HepG2 (cell line): ENCODE measurements around the gene LDLRAD3. TPM values are rescaled to one million over a fixed set of nuclear protein-coding genes. Genes with fewer than 3 reads are reported as not detected.

Experiments used
- ATAC-seq: fragments of 200-7000 bp; cut with Tn5 transposase; 3 replicates; pipeline ENCODE4 v1.9.1; 2020; ENCODE audit warnings: mild to moderate bottlenecking, moderate library complexity
- BruUV-seq: library from RNA; stranded (reverse); fragments of 400-500 nt; replicated peaks from 2 replicates; lab custom pipeline; 2021; lab: Mats Ljungman, UMichigan
- CTCF ChIA-PET: fragments of 300-600 bp; formaldehyde crosslinking; extraction: SDS; loops from one replicate; lab custom pipeline; 2021; ENCODE audit warnings: low total read pairs, inconsistent platforms, low intra/inter-chr PET ratio; lab: Yijun Ruan, JAX
- POLR2A ChIA-PET: fragments of 350-600 bp; sonication (Branson Sonifier 250); formaldehyde crosslinking; loops from one replicate; lab custom pipeline; 2020; ENCODE audit warnings: antibody characterized with exemption, inconsistent platforms; lab: Yijun Ruan, JAX
- DNase-seq: peaks from one replicate; pipeline ENCODE4 v3.0.0-alpha.2; 2015; ENCODE audit warnings: low spot score
- FAIRE-seq: peaks from 3 replicates; lab custom pipeline; 2011; peaks lifted over from hg19 to GRCh38; lab: Jason Lieb, UNC
- H2AFZ ChIP-seq: one replicate; pipeline ENCODE4 v1.6.1; 2011; ENCODE audit warnings: low read length, inconsistent platforms
- H3K27ac ChIP-seq: fragments of 300-600 bp; 3 replicates; pipeline ENCODE4 v1.8.0; 2011; ENCODE audit warnings: mixed run types, mild to moderate bottlenecking, mixed read lengths, low read length, inconsistent platforms; ENCODE audit not compliant: insufficient read depth; ENCODE audit errors: extremely low read length
- H3K27me3 ChIP-seq, 2 experiments: fragments of 200-600 bp in 1 of 2; 2 replicates in 1 of 2; 3 replicates in 1 of 2; pipeline versions ENCODE4 v1.6.0 to v1.8.0; 2011; ENCODE audit warnings: low read length in 2 of 2, mild to moderate bottlenecking in 2 of 2, moderate library complexity in 2 of 2, inconsistent platforms in 1 of 2; ENCODE audit not compliant: insufficient read depth in 2 of 2, control insufficient read depth in 1 of 2
- H3K36me3 ChIP-seq, 2 experiments: fragments of 200-600 bp in 1 of 2; replicated peaks in 1 of 2; 2 replicates in 1 of 2; 3 replicates in 1 of 2; pipeline versions ENCODE4 v1.5.1 to v1.8.0; 2011; ENCODE audit warnings: low read length in 2 of 2, inconsistent platforms in 1 of 2; ENCODE audit not compliant: insufficient read depth in 2 of 2, control insufficient read depth in 1 of 2
- H3K4me1 ChIP-seq: 2 replicates; pipeline ENCODE4 v1.5.1; 2012; ENCODE audit warnings: low read length, inconsistent platforms; ENCODE audit not compliant: insufficient read depth
- H3K4me2 ChIP-seq: 2 replicates; pipeline ENCODE4 v1.6.0; 2011; ENCODE audit warnings: low read depth, low read length, inconsistent platforms
- H3K4me3 ChIP-seq, 3 experiments: fragments of 200-600 bp in 1 of 3; sonication (generic), shearing (Covaris generic) in 1 of 3; replicated peaks in 1 of 3; 2 replicates each; pipeline ENCODE4 v1.5.1; 2011 to 2016; ENCODE audit warnings: low read length in 3 of 3, inconsistent platforms in 2 of 3, low read depth in 2 of 3, mild to moderate bottlenecking in 2 of 3, control low read depth in 1 of 3, mixed read lengths in 1 of 3; ENCODE audit not compliant: insufficient read depth in 1 of 3
- H3K79me2 ChIP-seq: one replicate; pipeline ENCODE4 v1.6.1; 2011; ENCODE audit warnings: low read length, inconsistent platforms; ENCODE audit not compliant: insufficient read depth
- H3K9ac ChIP-seq: 2 replicates; pipeline ENCODE4 v1.6.0; 2011; ENCODE audit warnings: mild to moderate bottlenecking, low read depth, low read length, inconsistent platforms; ENCODE audit not compliant: insufficient read depth
- H3K9me3 ChIP-seq: 2 replicates; pipeline ENCODE4 v1.5.1; 2012; ENCODE audit warnings: mild to moderate bottlenecking, low read length
- H4K20me1 ChIP-seq: 2 replicates; pipeline ENCODE4 v1.6.0; 2011; ENCODE audit warnings: inconsistent platforms, mild to moderate bottlenecking, low read length, moderate library complexity; ENCODE audit not compliant: insufficient read depth
- CTCF ChIP-seq: sonication (generic); formaldehyde crosslinking; IDR thresholded peaks from 2 replicates; pipeline ENCODE4 v1.5.0; 2020; ENCODE audit warnings: mild to moderate bottlenecking, missing genetic modification reagents, moderate library complexity
- FOSL2 ChIP-seq: sonication (generic); formaldehyde crosslinking; IDR thresholded peaks from 2 replicates; pipeline ENCODE4 v1.4.0; 2020; ENCODE audit warnings: missing genetic modification reagents
- SIN3A ChIP-seq: IDR thresholded peaks from 2 replicates; pipeline ENCODE4 v1.6.1; 2011; ENCODE audit warnings: low read depth, mild to moderate bottlenecking, control low read depth, low read length, borderline replicate concordance
- SIN3B ChIP-seq: fragments of 150-350 bp; IDR thresholded peaks from 2 replicates; pipeline ENCODE4 v1.6.1; 2014; ENCODE audit warnings: low read length
- SMC3 ChIP-seq: IDR thresholded peaks from 2 replicates; pipeline ENCODE4 v1.6.1; 2011; ENCODE audit warnings: low read length, improper control_type of control experiment
- STAG1 ChIP-seq: sonication (generic); formaldehyde crosslinking; IDR thresholded peaks from 2 replicates; pipeline ENCODE4 v1.4.0; 2020; ENCODE audit warnings: missing genetic modification reagents
- ZKSCAN8 ChIP-seq: IDR thresholded peaks from 2 replicates; pipeline ENCODE4 v1.6.1; 2016; ENCODE audit warnings: borderline replicate concordance, missing genetic modification reagents, missing compliant biosample characterization
- ZNF646 ChIP-seq: sonication (generic); formaldehyde crosslinking; IDR thresholded peaks from 2 replicates; pipeline ENCODE4 v1.9.0; 2021; ENCODE audit warnings: mild to moderate bottlenecking, missing genetic modification reagents
- ZNF891 ChIP-seq: sonication (generic); formaldehyde crosslinking; IDR thresholded peaks from 2 replicates; pipeline ENCODE4 v1.5.0; 2020; ENCODE audit warnings: mild to moderate bottlenecking, missing genetic modification reagents
- WGBS: methylation state at CpG from one replicate; pipeline ENCODE4 v1.1.6; 2017; ENCODE audit warnings: low lambda C conversion rate; 5-methylcytosine and 5-hydroxymethylcytosine counted together
- in situ Hi-C: cut with HindIII; loops from 2 replicates; pipeline ENCODE4 v1.10.0; 2017; ENCODE audit warnings: low pct_unique_long_range_greater_than_20kb; ENCODE audit not compliant: extremely low pct_ligation_motif_present
- intact Hi-C: fragments of 100-400 bp; cut with micrococcal nuclease; formaldehyde crosslinking; loops from one replicate; pipeline ENCODE4 v1.10.0; 2022; ENCODE audit not compliant: unreplicated experiment
- polyA plus RNA-seq, 8 experiments: library from polyadenylated mRNA; depleted of rRNA in 3 of 8; stranded (reverse) in 7 of 8; unstranded in 1 of 8; fragments of >200 nt; fragmentation: Illumina TruSeq in 4 of 8; extraction: Trizol in 4 of 8; gene quantifications; 2 replicates each; pipeline versions ENCODE4 v1.2.1 to v1.2.3, GENCODE V29; 2011 to 2016; ENCODE audit warnings: low read depth in 4 of 8, missing spikeins in 1 of 8, mixed read lengths in 1 of 8; ENCODE audit not compliant: insufficient read depth in 1 of 8
- total RNA-seq, 5 experiments: library from RNA; depleted of rRNA; stranded (reverse); fragments of >200 nt; fragmentation: Illumina TruSeq; extraction: Trizol; gene quantifications; 2 replicates each; pipeline ENCODE4 v1.2.3, GENCODE V29; 2016; ENCODE audit warnings: low read depth in 1 of 5

LDLRAD3 gene
- total and polyA plus RNA-seq, 2 of the 13 experiments (the other 11 are each of a cell fraction or from before 2014, with no cell fraction given), result 0.50 to 0.60 TPM

- H3K4me1 ChIP-seq, result no peaks in the 10 kb centered on the region
- H3K79me2 ChIP-seq, result no peaks in the 10 kb centered on the region
- BruUV-seq, result no TSS peak
- peaks cover 6 to 14% of the 10 kb centered on the region in 2 experiments; a peak in 3 of 5 replicates for H3K27me3 ChIP-seq
- ChIA-PET POLR2A (no interaction called here), CTCF (interaction anchor here (0.6 to 2.5 kb wide), 3 partner anchors 310 to 516 kb away, joined by 3 to 23 read pairs (median 6); partner anchors contain the start of gene FJX1)
- FAIRE-seq (no peak), DNase-seq (peak; percentile 20)
- WGBS, result 19% methylated on average over 8 of the region's 8 CpGs
- H3K9me3 ChIP-seq, result no peaks in the 10 kb centered on the region
- H4K20me1 ChIP-seq, result no peaks in the 10 kb centered on the region
- in situ Hi-C loops, result no loop called here
- H3K4me2 ChIP-seq, result no peak overlapping the region
- intact Hi-C loops, result loop anchor here (1.0 to 10.0 kb wide), 3 partner anchors 90 to 417 kb away; no protein-coding TSS in a partner anchor
- no peaks in the 10 kb centered on the region for H3K36me3 ChIP-seq
- no peak overlapping the region for H3K9ac ChIP-seq
- peak; percentile 81 for TF ChIP-seq CTCF (CRISPR knock-in tag)
- TF ChIP-seq ZNF891 (CRISPR knock-in tag), result no peak
- peak; percentile 79 for TF ChIP-seq STAG1 (CRISPR knock-in tag)
- TF ChIP-seq SMC3, result peak; percentile 43; the same call in 1 of the 2 replicates
- no peak for TF ChIP-seq FOSL2
- TF ChIP-seq, all 625 proteins: peak for 3
- peak; percentile 82 for ATAC-seq
- Histone ChIP-seq H3K4me3 (no peak overlapping the region), H2AFZ (no peak overlapping the region), H3K27ac (no peak overlapping the region)
Observed at GRCh38 chr11:36131721-36132397, 188.0 kb downstream of the LDLRAD3 start.

- Histone ChIP-seq H3K4me1 (no peaks in the 10 kb centered on the region), H3K27ac (no peak overlapping the region), H3K4me2 (no peak overlapping the region), H3K9ac (no peak overlapping the region), H3K9me3 (no peaks in the 10 kb centered on the region), H2AFZ (no peak overlapping the region), H3K4me3 (no peak overlapping the region), H3K36me3 (no peaks in the 10 kb centered on the region), H4K20me1 (no peaks in the 10 kb centered on the region), H3K79me2 (no peaks in the 10 kb centered on the region), H3K27me3 (peaks cover 6 to 14% of the 10 kb centered on the region in 2 experiments; a peak in 3 of 5 replicates)
- 0% methylated on average over 1 of the region's 1 CpG for WGBS
- DNase-seq (no peak), FAIRE-seq (no peak), ATAC-seq (no peak)
- CTCF ChIA-PET, result interaction anchor here (2.5 kb wide), 1 partner anchor 515 kb away, joined by 6 read pairs; the partner anchor contains the start of gene FJX1
- BruUV-seq, result no TSS peak
- intact Hi-C loops (loop anchor here (10.0 kb wide), 1 partner anchor 418 kb away; no protein-coding TSS in a partner anchor), in situ Hi-C loops (no loop called here)
- POLR2A ChIA-PET, result no interaction called here
- TF ChIP-seq SIN3A, result no peak
- TF ChIP-seq SIN3B, result no peak
- no peak for TF ChIP-seq ZNF646
- TF ChIP-seq ZKSCAN8 (CRISPR knock-in tag), result no peak
Observed at GRCh38 chr11:36132940-36133339, 189.1 kb downstream of the LDLRAD3 start.
